Stimulated activated CD4-positive, alpha-beta T cell treated with anti-CD3 and anti-CD28 coated beads, Interleukin-1b, Interleukin-23, amount 100 ng/mL, for 1 hour (primary cell): ENCODE data around the gene TMEM184C.

Source experiments
- DNase-seq, 2 donors: peaks; one replicate each; pipeline ENCODE4 v3.0.0-alpha.2; 2020; ENCODE audit warnings: low read depth in 2 of 2

Gene TMEM184C

GRCh38 chr4:147599206-147599605 lies 18.0 kb upstream of the TMEM184C start:
- no peak for DNase-seq

- DNase-seq, result no peak
Measured at GRCh38 chr4:147599769-147600168, 17.4 kb upstream of the TMEM184C start.

- no peak for DNase-seq
Measured at GRCh38 chr4:147605499-147605898, 11.7 kb upstream of the TMEM184C start.

- no peak for DNase-seq
Measured at GRCh38 chr4:147607471-147607870, 9.7 kb upstream of the TMEM184C start.

- no peak for DNase-seq
Measured at GRCh38 chr4:147610686-147611085, 6.5 kb upstream of the TMEM184C start.

- DNase-seq, result no peak
Measured at GRCh38 chr4:147616849-147617172, 386 bp upstream of the TMEM184C start.

- DNase-seq, result no peak
Measured at GRCh38 chr4:147617841-147618691, 869 bp downstream of the TMEM184C start.

GRCh38 chr4:147620315-147620714 lies 3.1 kb downstream of the TMEM184C start:
- DNase-seq, result no peak

- DNase-seq, result no peak
Measured at GRCh38 chr4:147625733-147626132, 8.5 kb downstream of the TMEM184C start.

GRCh38 chr4:147626903-147627302 lies 9.7 kb downstream of the TMEM184C start:
- DNase-seq, result no peak

GRCh38 chr4:147628415-147628814 lies 11.2 kb downstream of the TMEM184C start:
- no peak for DNase-seq

- DNase-seq, result no peak
Measured at GRCh38 chr4:147629783-147630730, 12.9 kb downstream of the TMEM184C start.

GRCh38 chr4:147633113-147633512 lies 15.9 kb downstream of the TMEM184C start:
- no peak for DNase-seq

- no peak for DNase-seq
Measured at GRCh38 chr4:147633643-147634042, 16.4 kb downstream of the TMEM184C start.

- no peak for DNase-seq
Measured at GRCh38 chr4:147635348-147635747, 18.2 kb downstream of the TMEM184C start.

GRCh38 chr4:147638365-147638764 lies 21.2 kb downstream of the TMEM184C start:
- DNase-seq, result no peak

- DNase-seq, result no peak
Measured at GRCh38 chr4:147638942-147639341, 21.7 kb downstream of the TMEM184C start.

- no peak for DNase-seq
Measured at GRCh38 chr4:147639388-147639787, 22.2 kb downstream of the TMEM184C start.

- no peak for DNase-seq
Measured at GRCh38 chr4:147640331-147640730, 23.1 kb downstream of the TMEM184C start.

GRCh38 chr4:147643616-147644015 lies 26.4 kb downstream of the TMEM184C start:
- DNase-seq, result no peak

- no peak for DNase-seq
Measured at GRCh38 chr4:147644471-147644870, 27.3 kb downstream of the TMEM184C start.

GRCh38 chr4:147645099-147645498 lies 27.9 kb downstream of the TMEM184C start:
- no peak for DNase-seq

- DNase-seq, result no peak
Measured at GRCh38 chr4:147648656-147649055, 31.5 kb downstream of the TMEM184C start.
